SK-N-SH (cell line): ENCODE data around the gene LARGE2.
"Not testable (repeated sequence)": the region's sequence is repeated elsewhere in the genome, so short reads cannot be mapped to it uniquely, and the experiment has no call there.

Experiments
- CHD2 ChIP-seq: fragments of 150-350 bp; IDR thresholded peaks from 2 replicates; pipeline ENCODE4 v1.6.1; 2018; ENCODE audit warnings: low read length; ENCODE audit not compliant: partially characterized antibody
- CTCF ChIP-seq: fragments of 200-600 bp; sonication (generic); IDR thresholded peaks from 2 replicates; pipeline ENCODE4 v1.6.1; 2017; ENCODE audit warnings: antibody characterized with exemption, mild to moderate bottlenecking, moderate library complexity
- EZH2phosphoT487 ChIP-seq: fragments of 200-600 bp; sonication (generic); IDR thresholded peaks from 2 replicates; pipeline ENCODE4 v1.6.1; 2017; ENCODE audit warnings: low read depth, mixed run types, mild to moderate bottlenecking, antibody characterized with exemption, moderate library complexity, borderline replicate concordance
- REST ChIP-seq: IDR thresholded peaks from 2 replicates; pipeline ENCODE4 v1.6.1; 2012; ENCODE audit warnings: mild to moderate bottlenecking, low read depth, low read length, moderate library complexity
- SIN3A ChIP-seq: IDR thresholded peaks from 2 replicates; pipeline ENCODE4 v1.6.1; 2012; ENCODE audit warnings: low read depth, mild to moderate bottlenecking, low read length, moderate library complexity, borderline replicate concordance
- TF ChIP-seq, protein P1 (sequence below): IDR thresholded peaks from 2 replicates; pipeline ENCODE4 v1.4.0; 2012; ENCODE audit warnings: low read depth, borderline replicate concordance

DNA sequence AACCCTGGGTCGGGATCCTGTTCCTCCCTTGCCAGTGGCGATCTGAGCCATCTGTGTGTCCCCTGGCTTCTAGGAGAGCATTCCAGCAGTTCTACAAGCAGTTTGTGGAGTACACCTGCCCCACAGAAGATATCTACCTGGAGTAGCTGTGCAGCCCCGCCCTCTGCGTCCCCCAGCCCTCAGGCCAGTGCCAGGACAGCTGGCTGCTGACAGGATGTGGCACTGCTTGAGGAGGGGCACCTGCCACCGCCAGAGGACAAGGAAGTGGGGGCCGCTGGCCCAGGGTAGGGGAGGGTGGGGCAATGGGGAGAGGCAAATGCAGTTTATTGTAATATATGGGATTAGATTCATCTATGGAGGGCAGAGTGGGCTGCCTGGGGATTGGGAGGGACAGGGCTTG lies 16.9 kb upstream of the LARGE2 start:
- not testable (repeated sequence) for TF ChIP-seq CTCF, SIN3A, REST, EZH2phosphoT487, CHD2
- TF ChIP-seq, protein P1, sequence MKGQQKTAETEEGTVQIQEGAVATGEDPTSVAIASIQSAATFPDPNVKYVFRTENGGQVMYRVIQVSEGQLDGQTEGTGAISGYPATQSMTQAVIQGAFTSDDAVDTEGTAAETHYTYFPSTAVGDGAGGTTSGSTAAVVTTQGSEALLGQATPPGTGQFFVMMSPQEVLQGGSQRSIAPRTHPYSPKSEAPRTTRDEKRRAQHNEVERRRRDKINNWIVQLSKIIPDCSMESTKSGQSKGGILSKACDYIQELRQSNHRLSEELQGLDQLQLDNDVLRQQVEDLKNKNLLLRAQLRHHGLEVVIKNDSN = not testable (repeated sequence)
